ENCODE results near the gene HOXD9. TPM values are rescaled to one million over a fixed set of nuclear protein-coding genes. Genes with fewer than 3 reads are reported as not detected.
A peak's percentile ranks its signal among the peaks of the same experiment; 100 is the strongest.

HOXD9 gene
- total RNA-seq, 1 donor from 2014 or later, result 16.8 TPM

GRCh38 chr2:176164611-176165369 is 42.3 kb downstream of the HOXD9 start:
- DNase-seq (ENCODE audit: low read depth in 2 of 2), result no peak

GRCh38 chr2:176165370-176166050 is 43.0 kb downstream of the HOXD9 start:
- DNase-seq (ENCODE audit: low read depth in 2 of 2), result no peak

GRCh38 chr2:176166272-176166671 is 43.8 kb downstream of the HOXD9 start:
- DNase-seq (ENCODE audit: low read depth in 2 of 2), result no peak

- DNase-seq (ENCODE audit: low read depth in 2 of 2), result no peak
Observed at GRCh38 chr2:176167398-176167797, 44.9 kb downstream of the HOXD9 start.

GRCh38 chr2:176169181-176169580 is 46.7 kb downstream of the HOXD9 start:
- no peak for DNase-seq (ENCODE audit: low read depth in 2 of 2)

GRCh38 chr2:176169711-176170110 is 47.2 kb downstream of the HOXD9 start:
- no peak for DNase-seq (ENCODE audit: low read depth in 2 of 2)

- no peak for DNase-seq (ENCODE audit: low read depth in 2 of 2)
Observed at GRCh38 chr2:176170602-176171305, 48.2 kb downstream of the HOXD9 start.

GRCh38 chr2:176171351-176172006 is 49.0 kb downstream of the HOXD9 start:
- DNase-seq (ENCODE audit: low read depth in 2 of 2), result peak in 1 of 2 donors; percentile 29

GRCh38 chr2:176172007-176172894 is 49.7 kb downstream of the HOXD9 start:
- no peak for DNase-seq (ENCODE audit: low read depth in 2 of 2)

- no peak for DNase-seq (ENCODE audit: low read depth in 2 of 2)
Observed at GRCh38 chr2:176172895-176173566, 50.5 kb downstream of the HOXD9 start.

GRCh38 chr2:176173567-176174381 is 51.3 kb downstream of the HOXD9 start:
- no peak for DNase-seq (ENCODE audit: low read depth in 2 of 2)

- no peak for DNase-seq (ENCODE audit: low read depth in 2 of 2)
Observed at GRCh38 chr2:176174382-176174823, 51.9 kb downstream of the HOXD9 start.

Other genes with a start within 250 kb of the HOXD9 start
- 4.2 and 5.7 TPM in 2 replicates for gene LNPK, start 120.5 kb upstream of the HOXD9 start, total RNA-seq
- not detected in 2 replicates for gene EVX2, start 38.8 kb upstream of the HOXD9 start, total RNA-seq
- under 0.01 TPM in 1 of 2 replicates, not detected in the other for gene HOXD13, start 30.0 kb upstream of the HOXD9 start, total RNA-seq
- not detected in 2 replicates for gene HOXD12, start 22.9 kb upstream of the HOXD9 start, total RNA-seq
- not detected in 2 replicates for gene HOXD11, start 15.4 kb upstream of the HOXD9 start, total RNA-seq
- 7.8 and 9.9 TPM in 2 replicates for gene HOXD10, start 5.9 kb upstream of the HOXD9 start, total RNA-seq
- 17.2 and 20.9 TPM in 2 replicates for gene HOXD8, start 7.0 kb downstream of the HOXD9 start, total RNA-seq
- 2.3 and 2.5 TPM in 2 replicates for gene HOXD4, start 28.8 kb downstream of the HOXD9 start, total RNA-seq
- gene HOXD3, start 34.6 kb downstream of the HOXD9 start, total RNA-seq, result 5.6 and 7.2 TPM in 2 replicates
- gene HOXD1, start 65.9 kb downstream of the HOXD9 start, total RNA-seq, result 4.6 and 8.2 TPM in 2 replicates
- gene MTX2, start 146.7 kb downstream of the HOXD9 start, total RNA-seq, result 23.2 and 26.8 TPM in 2 replicates